NB4 (cell line): Measurements from ENCODE around the gene BAIAP2.

Experiments
- POLR2A ChIP-seq: IDR thresholded peaks from 2 replicates; pipeline ENCODE4 v1.6.1; 2011; ENCODE audit warnings: mild to moderate bottlenecking; ENCODE audit not compliant: insufficient read length; ENCODE audit errors: extremely low read depth
- TF ChIP-seq, protein P1 (sequence below): IDR thresholded peaks from one replicate; pipeline ENCODE4 v1.5.1; 2012; ENCODE audit warnings: low read depth, low read length

DNA sequence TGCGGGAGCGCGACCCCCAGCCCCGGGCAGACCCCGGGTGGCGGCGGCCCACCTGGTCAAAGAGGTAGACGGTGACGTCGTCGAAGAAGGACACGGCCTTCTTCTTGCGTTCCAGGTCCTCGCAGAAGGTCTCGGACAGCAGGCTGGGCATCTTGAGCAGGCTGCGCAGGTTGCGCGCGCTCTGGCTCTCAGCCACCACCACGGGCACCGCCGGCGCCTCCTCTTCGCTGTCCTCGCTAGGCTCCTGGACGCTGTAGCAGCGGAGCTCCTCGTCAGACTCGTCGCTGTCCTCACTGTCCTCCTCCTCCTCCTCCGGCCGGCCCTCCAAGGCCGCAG lies 85.2 kb downstream of the BAIAP2 start:
- TF ChIP-seq, protein P1, sequence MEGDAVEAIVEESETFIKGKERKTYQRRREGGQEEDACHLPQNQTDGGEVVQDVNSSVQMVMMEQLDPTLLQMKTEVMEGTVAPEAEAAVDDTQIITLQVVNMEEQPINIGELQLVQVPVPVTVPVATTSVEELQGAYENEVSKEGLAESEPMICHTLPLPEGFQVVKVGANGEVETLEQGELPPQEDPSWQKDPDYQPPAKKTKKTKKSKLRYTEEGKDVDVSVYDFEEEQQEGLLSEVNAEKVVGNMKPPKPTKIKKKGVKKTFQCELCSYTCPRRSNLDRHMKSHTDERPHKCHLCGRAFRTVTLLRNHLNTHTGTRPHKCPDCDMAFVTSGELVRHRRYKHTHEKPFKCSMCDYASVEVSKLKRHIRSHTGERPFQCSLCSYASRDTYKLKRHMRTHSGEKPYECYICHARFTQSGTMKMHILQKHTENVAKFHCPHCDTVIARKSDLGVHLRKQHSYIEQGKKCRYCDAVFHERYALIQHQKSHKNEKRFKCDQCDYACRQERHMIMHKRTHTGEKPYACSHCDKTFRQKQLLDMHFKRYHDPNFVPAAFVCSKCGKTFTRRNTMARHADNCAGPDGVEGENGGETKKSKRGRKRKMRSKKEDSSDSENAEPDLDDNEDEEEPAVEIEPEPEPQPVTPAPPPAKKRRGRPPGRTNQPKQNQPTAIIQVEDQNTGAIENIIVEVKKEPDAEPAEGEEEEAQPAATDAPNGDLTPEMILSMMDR: no peak
- no peak for TF ChIP-seq POLR2A
